RWPE2 (cell line): ENCODE data around the gene RHOBTB3.

Experiments
- ATAC-seq: fragments of 200-7000 bp; cut with Tn5 transposase; 3 replicates; pipeline ENCODE4 v1.9.1; 2021; ENCODE audit warnings: low read depth
- DNase-seq: peaks from one replicate; pipeline ENCODE4 v3.0.0-alpha.2; 2020; ENCODE audit warnings: low spot score
- H3K27ac ChIP-seq: fragments of 450-650 bp; 2 replicates; pipeline ENCODE4 v1.5.1; 2017; ENCODE audit warnings: mild to moderate bottlenecking; ENCODE audit not compliant: poor library complexity, severe bottlenecking
- H3K27me3 ChIP-seq: fragments of 250-450 bp; sonication (Bioruptor Pico); 2 replicates; pipeline ENCODE4 v1.5.1; 2021; ENCODE audit warnings: mild to moderate bottlenecking, moderate library complexity; ENCODE audit not compliant: insufficient read depth, poor library complexity, severe bottlenecking
- H3K36me3 ChIP-seq: fragments of 250-450 bp; sonication (Bioruptor Pico); 2 replicates; pipeline ENCODE4 v1.5.1; 2020; ENCODE audit warnings: low read depth, mild to moderate bottlenecking, moderate library complexity
- H3K4me1 ChIP-seq: fragments of 250-450 bp; sonication (Bioruptor Pico); 2 replicates; pipeline ENCODE4 v1.5.1; 2021; ENCODE audit warnings: mild to moderate bottlenecking, moderate library complexity; ENCODE audit not compliant: insufficient read depth, poor library complexity, severe bottlenecking
- H3K4me3 ChIP-seq: fragments of 250-450 bp; sonication (Bioruptor Pico); 2 replicates; pipeline ENCODE4 v1.5.1; 2021; ENCODE audit warnings: mild to moderate bottlenecking, moderate library complexity; ENCODE audit not compliant: severe bottlenecking
- H3K9me3 ChIP-seq: fragments of 250-450 bp; sonication (Bioruptor Pico); 2 replicates; pipeline ENCODE4 v1.5.1; 2021; ENCODE audit warnings: mild to moderate bottlenecking, moderate library complexity; ENCODE audit not compliant: severe bottlenecking
- CTCF ChIP-seq: fragments of 450-650 bp; IDR thresholded peaks from one replicate; pipeline ENCODE4 v1.5.1; 2017; ENCODE audit warnings: mild to moderate bottlenecking, moderate library complexity; ENCODE audit not compliant: poor library complexity, severe bottlenecking

Gene RHOBTB3

DNA sequence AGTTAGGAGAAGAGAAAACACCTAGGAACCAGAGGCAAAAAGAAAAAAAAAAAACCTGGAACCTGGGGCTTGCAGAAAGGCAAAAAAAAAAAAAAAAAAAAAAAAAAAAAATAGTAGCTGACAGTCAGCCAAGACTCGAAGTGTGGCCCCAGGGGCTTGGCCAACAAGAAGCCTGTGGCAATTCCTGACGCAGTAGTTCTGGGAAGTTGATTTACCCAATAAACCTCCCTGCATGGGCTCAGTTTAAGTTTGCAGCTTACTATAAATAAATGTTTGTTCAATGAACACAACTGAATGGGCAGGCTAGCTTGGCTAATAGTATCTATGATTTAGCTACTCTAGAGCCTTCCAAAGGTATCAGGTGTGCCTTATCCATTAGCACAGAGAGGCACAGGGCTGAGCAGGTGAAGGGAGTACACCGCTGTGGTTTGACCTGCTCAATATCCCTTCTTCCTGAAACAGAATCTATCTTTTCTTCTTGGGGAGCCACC is 112.6 kb downstream of the RHOBTB3 start:
- no peak for ATAC-seq
- Histone ChIP-seq H3K27ac (no peak overlapping the region), H3K27me3 (no peaks in the 10 kb centered on the region), H3K9me3 (no peaks in the 10 kb centered on the region), H3K4me1 (no peaks in the 10 kb centered on the region), H3K36me3 (no peaks in the 10 kb centered on the region), H3K4me3 (no peak overlapping the region)
- TF ChIP-seq CTCF: no peak
- no peak for DNase-seq

- H3K4me1 ChIP-seq: no peaks in the 10 kb centered on the region
- H3K27me3 ChIP-seq: no peaks in the 10 kb centered on the region
- DNase-seq (no peak), ATAC-seq (no peak)
- H3K27ac ChIP-seq: no peak overlapping the region
- no peak for TF ChIP-seq CTCF
- no peak overlapping the region for H3K4me3 ChIP-seq
- H3K36me3 ChIP-seq: no peaks in the 10 kb centered on the region
- no peaks in the 10 kb centered on the region for H3K9me3 ChIP-seq
Observed at GRCh38 chr5:95845391-95845790, 114.3 kb downstream of the RHOBTB3 start.
